Glomerular endothelial cell (primary cell): Measurements from ENCODE around the gene UNC5A. TPM values are rescaled to one million over a fixed set of nuclear protein-coding genes. Genes with fewer than 3 reads are reported as not detected.

Source experiments
- DNase-seq: peaks from one replicate; pipeline ENCODE4 v3.0.0-alpha.2; 2011; ENCODE audit warnings: low read depth, low spot score; ENCODE audit errors: extremely low read depth
- total RNA-seq: library from RNA; depleted of rRNA; stranded (reverse); fragments of >200 nt; gene quantifications from 2 replicates; pipeline ENCODE4 v1.2.3, GENCODE V29; 2015

Gene UNC5A
- total RNA-seq, 1 donor from 2014 or later, result 18.5 TPM

- DNase-seq, result no peak
These were observed 29.3 kb upstream of the UNC5A start for GRCh38 chr5:176781054-176781375.

DNA sequence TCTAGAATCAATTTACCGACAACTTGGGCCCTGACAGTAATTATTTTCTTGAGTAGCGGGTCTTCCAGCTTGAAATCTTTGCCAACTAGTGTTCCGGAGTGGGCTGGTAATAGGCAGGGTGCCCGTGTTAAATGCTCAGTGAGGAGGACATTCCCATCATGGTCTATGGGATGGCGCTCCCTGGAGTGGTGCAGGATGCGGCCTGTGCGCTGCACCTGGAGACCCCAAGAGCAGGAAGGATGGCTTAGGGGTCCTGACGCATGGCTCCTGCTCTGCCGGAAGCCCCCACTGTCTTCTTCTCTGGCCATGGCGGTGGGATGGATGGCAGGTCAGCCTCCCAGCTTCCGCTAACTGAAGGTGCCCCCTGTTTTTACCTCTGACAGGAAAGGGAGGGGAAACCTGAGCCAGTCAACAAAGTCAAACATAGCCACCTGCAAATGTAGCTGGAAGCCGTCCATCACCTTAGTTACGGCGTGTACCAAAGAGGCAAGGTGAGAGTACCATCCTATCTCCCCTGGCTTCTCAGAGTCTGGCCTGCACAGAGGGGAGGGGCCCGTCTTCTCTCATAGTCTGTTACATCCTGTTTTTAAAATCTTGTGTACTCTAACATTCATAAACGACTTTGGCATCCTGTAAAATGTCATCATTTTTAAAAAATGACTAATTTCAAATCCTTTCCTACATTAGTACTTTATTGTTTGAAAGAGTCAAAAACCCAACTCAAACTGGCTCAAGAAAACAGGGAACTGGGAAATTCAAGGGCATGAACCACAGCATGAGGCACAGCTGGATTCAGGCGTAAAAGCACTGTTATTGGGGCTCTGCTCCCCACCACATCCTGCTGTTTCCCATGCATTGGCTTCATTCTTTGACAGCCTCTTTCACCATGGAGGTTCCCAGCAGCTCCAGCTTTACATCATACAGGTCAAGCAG, 28.5 kb upstream of the UNC5A start:
- DNase-seq, result no peak

DNA sequence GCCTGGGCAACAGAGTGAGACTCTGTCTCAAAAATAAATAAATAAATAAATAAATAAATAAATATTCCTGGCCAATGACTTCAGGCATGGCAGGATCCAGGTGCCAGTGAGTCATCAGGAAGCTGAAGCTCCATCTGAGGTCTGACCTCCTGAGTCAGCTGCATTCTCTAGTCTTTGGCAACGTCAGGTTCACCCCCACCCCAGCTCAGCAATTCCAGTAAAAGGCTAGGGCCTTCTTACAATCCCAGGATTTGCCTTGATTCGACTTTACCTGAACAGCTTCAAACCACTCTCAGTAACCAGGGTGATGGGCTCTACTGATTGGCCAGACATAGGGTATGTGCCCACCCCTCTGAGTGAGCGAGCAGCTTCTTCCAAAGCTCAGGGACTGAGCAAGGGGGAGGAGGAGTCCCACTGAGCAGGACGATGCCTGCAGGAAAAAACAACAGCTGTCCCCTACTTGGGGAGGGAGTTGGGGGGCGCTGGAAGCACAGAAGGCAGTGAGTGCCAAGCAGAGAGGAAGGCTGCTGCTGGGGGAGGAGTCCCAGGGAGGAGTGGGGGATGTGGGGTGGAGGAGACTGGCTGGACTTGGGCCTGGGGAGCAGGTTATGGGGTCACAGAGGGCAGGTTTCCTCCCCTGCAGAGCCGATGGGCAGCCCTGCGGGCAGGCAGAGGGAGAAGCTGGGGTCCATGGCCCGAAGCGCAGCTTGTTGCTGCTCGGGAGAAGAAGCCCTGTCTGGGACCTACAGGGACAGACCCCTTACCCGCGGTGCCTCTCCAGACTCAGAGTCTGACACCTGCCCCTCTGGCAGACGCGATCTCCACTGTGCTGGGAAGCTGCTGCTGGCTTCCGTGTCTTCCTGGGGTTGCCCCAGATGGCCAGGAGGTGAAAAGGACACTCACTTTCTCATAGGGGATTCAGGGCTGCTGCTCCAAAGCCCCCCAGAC, 25.9 kb upstream of the UNC5A start:
- peak; percentile 80 for DNase-seq

- DNase-seq, result no peak
These were observed 24.9 kb upstream of the UNC5A start for GRCh38 chr5:176785184-176786145.

DNA sequence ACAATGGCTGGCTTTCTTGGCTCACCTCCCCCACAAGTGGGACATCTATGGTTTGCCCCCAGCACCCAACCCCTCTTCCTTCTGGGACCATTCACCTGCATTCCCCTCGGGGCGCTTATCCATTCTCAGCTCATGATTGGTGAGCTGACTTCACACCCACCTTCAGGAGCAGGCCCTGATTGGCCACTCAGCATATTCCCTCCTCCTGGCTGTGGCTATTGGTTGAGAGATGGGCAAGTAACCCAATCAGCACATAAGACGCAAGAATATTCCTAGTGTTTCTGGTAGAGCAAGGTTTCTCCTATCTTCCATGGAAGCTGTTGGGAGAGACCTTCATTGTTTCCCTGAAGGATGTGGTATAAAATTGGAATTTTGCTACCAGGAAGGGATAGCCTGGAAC, 22.7 kb upstream of the UNC5A start:
- no peak for DNase-seq

GRCh38 chr5:176788091-176788490, 22.3 kb upstream of the UNC5A start:
- no peak for DNase-seq

- no peak for DNase-seq
These were observed 21.2 kb upstream of the UNC5A start for GRCh38 chr5:176788941-176789872.

DNA sequence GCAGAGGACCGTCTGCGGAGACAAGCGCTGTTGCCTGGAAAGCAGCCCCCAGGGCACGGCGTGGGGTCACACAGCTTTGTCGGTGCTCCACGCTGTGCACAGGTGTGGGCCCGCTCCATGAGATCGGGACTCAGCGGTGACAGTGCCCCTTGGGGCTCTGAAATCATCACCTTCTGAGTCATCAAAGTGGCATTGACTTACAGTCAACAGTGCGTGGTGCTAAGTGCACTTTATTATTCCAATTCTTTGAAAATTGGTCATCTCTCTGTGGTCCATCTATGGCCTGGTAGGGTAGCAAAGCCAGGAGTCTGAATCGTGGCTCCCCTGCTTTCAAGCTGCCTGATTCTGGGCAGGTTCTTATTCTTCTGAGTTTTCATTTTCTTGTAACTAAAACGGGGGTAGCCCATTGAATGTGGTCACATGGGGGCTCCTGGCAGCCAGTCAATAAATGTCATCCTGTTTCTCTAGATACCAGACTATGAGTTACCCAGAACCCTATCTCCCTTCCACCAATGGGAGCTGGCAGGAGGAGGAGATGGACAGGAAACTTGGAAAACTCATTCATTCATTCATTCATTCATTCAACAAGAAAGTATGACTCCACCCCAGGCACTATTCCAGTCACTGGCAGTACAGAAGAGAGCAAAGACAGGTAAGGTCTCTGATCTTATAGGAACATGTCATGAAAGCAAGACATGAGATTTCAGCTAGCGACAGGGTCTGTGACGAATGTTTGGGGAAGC, 20.3 kb upstream of the UNC5A start:
- DNase-seq, result no peak

DNA sequence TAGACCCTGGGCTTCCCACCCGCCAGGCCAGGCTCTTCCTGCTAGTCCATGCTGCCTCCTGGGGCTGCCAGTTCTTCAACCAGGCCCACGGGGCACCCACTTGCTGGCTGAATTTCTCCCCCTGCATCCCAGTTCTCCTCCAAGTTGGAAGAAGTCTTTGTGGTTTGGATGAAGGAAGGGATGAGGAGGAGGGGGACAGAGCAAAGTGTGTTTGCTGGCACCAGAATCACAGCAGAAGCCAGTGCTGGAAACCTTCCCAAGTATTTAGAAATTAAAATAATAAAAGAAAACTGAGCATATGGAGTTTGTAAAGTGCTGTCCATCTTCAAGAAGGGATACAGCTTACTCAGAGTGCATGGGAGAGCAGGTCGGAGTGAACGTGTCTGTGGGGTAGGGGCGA, 19.4 kb upstream of the UNC5A start:
- DNase-seq, result no peak

DNA sequence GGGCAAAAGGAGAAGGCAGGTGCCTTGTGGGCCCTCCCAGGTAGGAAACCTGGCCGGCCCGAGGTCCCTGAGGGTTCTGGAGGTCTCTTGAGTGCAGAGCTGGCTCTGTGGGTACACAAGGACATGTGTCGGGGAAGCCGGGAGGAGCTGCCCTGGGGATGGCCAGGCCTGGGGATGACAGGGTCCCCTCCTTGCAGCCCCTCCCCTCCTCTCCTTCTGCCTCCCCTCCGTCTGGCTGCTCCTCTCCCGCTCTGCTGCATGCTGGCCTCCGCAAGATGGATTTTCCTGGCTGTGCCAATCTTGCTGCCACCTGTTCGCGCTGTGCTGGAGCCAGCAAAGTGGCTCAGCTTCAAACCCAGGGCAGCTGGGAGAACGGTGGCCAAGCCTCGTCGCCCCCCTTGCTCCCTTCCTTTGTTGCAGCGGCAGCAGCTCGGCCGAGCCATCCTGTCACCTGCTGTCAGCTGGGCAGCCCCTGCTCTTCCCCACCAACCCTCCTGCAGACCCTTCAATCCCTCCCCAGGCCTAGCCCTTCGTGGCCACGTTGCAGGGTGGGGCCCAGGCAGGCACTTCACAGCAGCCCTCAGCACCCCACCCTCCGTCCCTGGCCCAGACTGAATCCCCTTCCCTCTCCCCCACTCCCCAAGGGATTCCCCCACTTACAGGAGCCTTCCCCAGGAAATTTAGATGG, 17.6 kb upstream of the UNC5A start:
- no peak for DNase-seq

GRCh38 chr5:176793343-176793699, 17.0 kb upstream of the UNC5A start:
- DNase-seq, result no peak

DNA sequence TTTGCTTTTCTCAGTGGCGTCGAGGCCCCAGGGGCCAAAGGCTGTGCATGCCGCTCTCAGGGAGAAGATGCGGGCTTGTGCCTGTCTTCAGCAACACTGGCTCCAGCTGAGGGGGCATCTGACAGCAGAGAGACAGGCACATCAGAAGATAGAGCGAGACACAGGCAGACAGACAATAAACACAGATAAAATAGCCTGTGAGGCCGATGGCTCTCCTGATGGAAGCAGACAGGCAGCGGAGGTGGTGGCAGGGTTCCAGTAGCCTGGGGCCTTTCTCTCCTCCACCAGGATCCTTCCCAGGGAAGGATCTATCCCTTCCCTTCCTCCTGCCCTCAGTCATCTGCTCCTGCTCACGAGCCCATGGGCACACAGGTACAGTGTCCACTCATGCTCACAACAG, 16.6 kb upstream of the UNC5A start:
- no peak for DNase-seq

DNA sequence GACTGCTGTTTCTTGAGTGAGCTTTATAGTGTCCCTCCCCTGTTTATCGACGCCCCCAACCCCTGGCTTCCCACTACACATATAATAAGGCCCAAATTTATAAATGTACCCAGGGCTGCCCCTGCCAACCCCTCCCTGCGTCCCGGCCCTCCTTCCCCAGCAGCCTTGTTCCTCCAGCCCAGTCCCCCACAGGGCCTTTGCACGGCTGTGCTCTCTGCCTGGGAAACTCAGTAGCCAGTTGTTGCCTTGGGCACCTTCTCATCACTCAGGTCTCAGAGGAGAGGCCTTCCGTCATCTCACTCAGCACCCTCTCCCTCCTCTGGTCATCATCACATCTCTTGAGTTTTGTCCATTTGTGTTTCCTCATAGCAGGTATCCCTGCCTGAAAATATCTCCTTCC, 15.8 kb upstream of the UNC5A start:
- DNase-seq, result no peak

GRCh38 chr5:176796411-176796810, 13.9 kb upstream of the UNC5A start:
- no peak for DNase-seq

DNA sequence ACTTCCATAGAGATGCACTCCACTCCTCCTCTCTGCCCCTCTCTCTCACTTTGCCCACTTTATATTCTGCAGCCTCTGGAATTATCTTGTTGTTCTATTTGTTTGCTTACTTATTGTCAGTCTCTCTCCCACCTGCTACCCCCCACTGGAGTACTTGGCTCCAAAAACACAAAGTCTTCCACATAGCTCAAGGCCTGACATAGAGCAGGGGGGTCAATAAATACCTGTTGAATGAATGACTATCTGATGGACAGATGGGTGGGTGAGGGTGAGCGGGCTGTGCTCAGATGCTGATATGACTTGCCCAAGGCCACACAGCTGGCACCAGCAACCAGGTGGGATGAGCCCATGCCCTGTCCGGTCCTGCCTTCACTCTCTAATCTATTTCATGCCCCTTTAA, 13.4 kb upstream of the UNC5A start:
- no peak for DNase-seq

GRCh38 chr5:176797456-176798050, 12.8 kb upstream of the UNC5A start:
- DNase-seq, result no peak

DNA sequence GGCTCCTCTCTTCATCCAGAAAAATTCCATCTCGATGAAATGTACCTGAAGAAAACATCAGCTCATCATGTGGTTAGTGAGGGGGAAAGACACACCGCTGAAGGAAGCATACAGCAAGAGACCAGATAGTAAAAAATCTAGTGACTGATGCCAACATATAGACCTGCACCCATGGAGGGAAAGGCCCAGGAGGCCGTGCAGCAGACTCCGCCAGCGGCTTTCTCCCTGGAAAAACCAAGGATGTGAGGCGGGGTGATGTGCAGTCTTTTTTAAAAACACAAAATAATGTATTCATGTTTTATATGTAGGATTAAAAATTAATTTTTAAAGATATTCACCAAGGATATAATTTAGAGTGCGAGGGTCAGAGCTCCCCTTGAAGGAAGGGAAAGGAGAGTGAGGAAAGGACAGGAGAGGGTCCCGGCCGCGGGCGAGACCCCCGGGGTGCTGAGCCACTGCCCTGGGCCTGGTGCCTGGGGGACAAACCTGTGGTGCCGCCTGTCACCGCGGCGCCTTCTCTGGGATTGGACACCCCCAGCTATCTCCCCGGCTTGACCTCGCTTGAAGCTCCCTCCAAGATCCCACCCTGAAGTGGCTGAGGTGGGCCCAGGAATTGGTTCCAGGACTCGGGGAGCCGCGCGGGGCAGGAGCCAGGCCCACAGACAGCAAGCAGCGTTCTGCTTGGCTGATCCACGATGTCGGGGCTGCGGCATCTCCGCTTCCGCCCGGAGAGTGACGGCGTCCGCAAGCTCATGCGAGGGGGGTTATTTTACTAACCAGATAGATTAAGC, 12.1 kb upstream of the UNC5A start:
- DNase-seq, result no peak
